HepG2 (cell line): ENCODE measurements around the gene DLX6. TPM values are rescaled to one million over a fixed set of nuclear protein-coding genes. Genes with fewer than 3 reads are reported as not detected.
A peak's percentile ranks its signal among the peaks of the same experiment; 100 is the strongest.

Experiments
- ATF1 ChIP-seq: IDR thresholded peaks from 2 replicates; pipeline ENCODE4 v1.6.1; 2016; ENCODE audit warnings: mild to moderate bottlenecking, control low read depth
- GZF1 ChIP-seq: sonication (generic); formaldehyde crosslinking; IDR thresholded peaks from 2 replicates; pipeline ENCODE4 v1.5.1; 2020; ENCODE audit warnings: mild to moderate bottlenecking, missing genetic modification reagents
- HMG20A ChIP-seq: IDR thresholded peaks from 2 replicates; pipeline ENCODE4 v1.6.1; 2016; ENCODE audit warnings: borderline replicate concordance
- HOXA3 ChIP-seq: sonication (generic); formaldehyde crosslinking; IDR thresholded peaks from 2 replicates; pipeline ENCODE4 v1.5.0; 2020; ENCODE audit warnings: missing genetic modification reagents
- JDP2 ChIP-seq: sonication (generic); formaldehyde crosslinking; IDR thresholded peaks from 2 replicates; pipeline ENCODE4 v1.8.1; 2022; ENCODE audit warnings: missing genetic modification reagents, borderline replicate concordance
- JUN ChIP-seq: sonication (generic); formaldehyde crosslinking; IDR thresholded peaks from 2 replicates; pipeline ENCODE4 v1.4.0; 2020; ENCODE audit warnings: mild to moderate bottlenecking, missing genetic modification reagents
- RERE ChIP-seq: IDR thresholded peaks from 2 replicates; pipeline ENCODE4 v1.6.1; 2016; ENCODE audit warnings: low read depth, missing genetic modification reagents, missing compliant biosample characterization
- TARDBP ChIP-seq: sonication (generic); formaldehyde crosslinking; IDR thresholded peaks from 2 replicates; pipeline ENCODE4 v1.8.0; 2022; ENCODE audit warnings: mild to moderate bottlenecking, missing genetic modification reagents
- TGIF2 ChIP-seq: IDR thresholded peaks from 2 replicates; pipeline ENCODE4 v1.6.1; 2016; ENCODE audit warnings: control low read depth, missing compliant biosample characterization
- ZBTB25 ChIP-seq: IDR thresholded peaks from 2 replicates; pipeline ENCODE4 v1.6.1; 2018; ENCODE audit warnings: missing genetic modification reagents
- ZBTB3 ChIP-seq: sonication (generic); formaldehyde crosslinking; IDR thresholded peaks from 2 replicates; pipeline ENCODE4 v1.4.0; 2020; ENCODE audit warnings: low read depth, mild to moderate bottlenecking, moderate library complexity, missing genetic modification reagents, borderline replicate concordance
- ZBTB42 ChIP-seq: sonication (generic); formaldehyde crosslinking; IDR thresholded peaks from 2 replicates; pipeline ENCODE4 v1.5.0; 2020; ENCODE audit warnings: mild to moderate bottlenecking, missing genetic modification reagents
- ZNF34 ChIP-seq: sonication (generic); formaldehyde crosslinking; IDR thresholded peaks from 2 replicates; pipeline ENCODE4 v1.4.0; 2020; ENCODE audit warnings: mild to moderate bottlenecking, missing genetic modification reagents, borderline replicate concordance
- ZNF607 ChIP-seq: sonication (generic); formaldehyde crosslinking; IDR thresholded peaks from 2 replicates; pipeline ENCODE4 v1.5.1; 2020; ENCODE audit warnings: missing genetic modification reagents, mild to moderate bottlenecking, borderline replicate concordance
- ZNF615 ChIP-seq: sonication (generic); formaldehyde crosslinking; IDR thresholded peaks from 2 replicates; pipeline ENCODE4 v1.5.0; 2020; ENCODE audit warnings: mild to moderate bottlenecking, missing genetic modification reagents, borderline replicate concordance
- ZNF644 ChIP-seq: IDR thresholded peaks from 2 replicates; pipeline ENCODE4 v1.6.1; 2016; ENCODE audit warnings: low read depth
- ZNF672 ChIP-seq: sonication (generic); formaldehyde crosslinking; IDR thresholded peaks from 2 replicates; pipeline ENCODE4 v1.8.1; 2022; ENCODE audit warnings: missing genetic modification reagents
- ZNF674 ChIP-seq: sonication (generic); formaldehyde crosslinking; IDR thresholded peaks from 2 replicates; pipeline ENCODE4 v1.5.0; 2020; ENCODE audit warnings: low read depth, mild to moderate bottlenecking, missing genetic modification reagents
- ZNF766 ChIP-seq: sonication (generic); formaldehyde crosslinking; IDR thresholded peaks from 2 replicates; pipeline ENCODE4 v1.5.0; 2020; ENCODE audit warnings: missing genetic modification reagents, borderline replicate concordance
- ZNF788 ChIP-seq: sonication (generic); formaldehyde crosslinking; IDR thresholded peaks from 2 replicates; pipeline ENCODE4 v1.5.0; 2020; ENCODE audit warnings: mild to moderate bottlenecking, missing genetic modification reagents, borderline replicate concordance
- ZNF839 ChIP-seq: sonication (generic); formaldehyde crosslinking; IDR thresholded peaks from 2 replicates; pipeline ENCODE4 v1.4.0; 2020; ENCODE audit warnings: missing genetic modification reagents, mild to moderate bottlenecking, borderline replicate concordance
- polyA plus RNA-seq, 8 experiments: library from polyadenylated mRNA; depleted of rRNA in 3 of 8; stranded (reverse) in 7 of 8; unstranded in 1 of 8; fragments of >200 nt; fragmentation: Illumina TruSeq in 4 of 8; extraction: Trizol in 4 of 8; gene quantifications; 2 replicates each; pipeline versions ENCODE4 v1.2.1 to v1.2.3, GENCODE V29; 2011 to 2016; ENCODE audit warnings: low read depth in 4 of 8, missing spikeins in 1 of 8, mixed read lengths in 1 of 8; ENCODE audit not compliant: insufficient read depth in 1 of 8
- total RNA-seq, 5 experiments: library from RNA; depleted of rRNA; stranded (reverse); fragments of >200 nt; fragmentation: Illumina TruSeq; extraction: Trizol; gene quantifications; 2 replicates each; pipeline ENCODE4 v1.2.3, GENCODE V29; 2016; ENCODE audit warnings: low read depth in 1 of 5
- TF ChIP-seq, protein P1 (sequence below): sonication (generic); formaldehyde crosslinking; conservative IDR thresholded peaks from 2 replicates; pipeline ENCODE4 v1.4.0; 2020; ENCODE audit warnings: missing genetic modification reagents
- TF ChIP-seq, protein P2 (sequence below): IDR thresholded peaks from 2 replicates; pipeline ENCODE4 v1.6.1; 2016

DLX6 gene
- total and polyA plus RNA-seq, 2 of the 13 experiments (the other 11 are each of a cell fraction or from before 2014, with no cell fraction given), result 3.5 to 5.5 TPM

- TF ChIP-seq ATF1, result peak; percentile 53; the same call in 1 of the 2 replicates
- peak; percentile 98 for TF ChIP-seq HMG20A
- TF ChIP-seq ZBTB25 (CRISPR knock-in tag), result 0 out of 2 replicates have a peak, but pooled peaks have one; percentile 46
- TF ChIP-seq JDP2 (CRISPR knock-in tag), result no peak
- TF ChIP-seq, protein P1, sequence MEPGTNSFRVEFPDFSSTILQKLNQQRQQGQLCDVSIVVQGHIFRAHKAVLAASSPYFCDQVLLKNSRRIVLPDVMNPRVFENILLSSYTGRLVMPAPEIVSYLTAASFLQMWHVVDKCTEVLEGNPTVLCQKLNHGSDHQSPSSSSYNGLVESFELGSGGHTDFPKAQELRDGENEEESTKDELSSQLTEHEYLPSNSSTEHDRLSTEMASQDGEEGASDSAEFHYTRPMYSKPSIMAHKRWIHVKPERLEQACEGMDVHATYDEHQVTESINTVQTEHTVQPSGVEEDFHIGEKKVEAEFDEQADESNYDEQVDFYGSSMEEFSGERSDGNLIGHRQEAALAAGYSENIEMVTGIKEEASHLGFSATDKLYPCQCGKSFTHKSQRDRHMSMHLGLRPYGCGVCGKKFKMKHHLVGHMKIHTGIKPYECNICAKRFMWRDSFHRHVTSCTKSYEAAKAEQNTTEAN (CRISPR knock-in tag), result no peak; the same call in 1 of the 2 replicates
- TF ChIP-seq ZNF839 (CRISPR knock-in tag), result no peak
- TF ChIP-seq ZNF607 (CRISPR knock-in tag), result no peak; the same call in 1 of the 2 replicates
- no peak for TF ChIP-seq ZNF674 (CRISPR knock-in tag)
- peak; percentile 63; the same call in 1 of the 2 replicates for TF ChIP-seq RERE
- TF ChIP-seq ZNF34 (CRISPR knock-in tag), result no peak
- TF ChIP-seq TGIF2 (CRISPR knock-in tag), result no peak
- peak; percentile 81; the same call in 1 of the 2 replicates for TF ChIP-seq TARDBP (CRISPR knock-in tag)
- no peak for TF ChIP-seq ZNF766 (CRISPR knock-in tag)
- no peak for TF ChIP-seq ZBTB3 (CRISPR knock-in tag)
- TF ChIP-seq ZBTB42, result no peak
- TF ChIP-seq GZF1 (CRISPR knock-in tag), result no peak
- peak; percentile 34; the same call in 1 of the 2 replicates for TF ChIP-seq ZNF788 (CRISPR knock-in tag)
- no peak for TF ChIP-seq ZNF672
- TF ChIP-seq HOXA3 (CRISPR knock-in tag), result peak; percentile 61; the same call in 1 of the 2 replicates
- TF ChIP-seq, protein P2, sequence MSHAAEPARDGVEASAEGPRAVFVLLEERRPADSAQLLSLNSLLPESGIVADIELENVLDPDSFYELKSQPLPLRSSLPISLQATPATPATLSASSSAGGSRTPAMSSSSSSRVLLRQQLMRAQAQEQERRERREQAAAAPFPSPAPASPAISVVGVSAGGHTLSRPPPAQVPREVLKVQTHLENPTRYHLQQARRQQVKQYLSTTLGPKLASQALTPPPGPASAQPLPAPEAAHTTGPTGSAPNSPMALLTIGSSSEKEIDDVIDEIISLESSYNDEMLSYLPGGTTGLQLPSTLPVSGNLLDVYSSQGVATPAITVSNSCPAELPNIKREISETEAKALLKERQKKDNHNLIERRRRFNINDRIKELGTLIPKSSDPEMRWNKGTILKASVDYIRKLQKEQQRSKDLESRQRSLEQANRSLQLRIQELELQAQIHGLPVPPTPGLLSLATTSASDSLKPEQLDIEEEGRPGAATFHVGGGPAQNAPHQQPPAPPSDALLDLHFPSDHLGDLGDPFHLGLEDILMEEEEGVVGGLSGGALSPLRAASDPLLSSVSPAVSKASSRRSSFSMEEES, result peak; percentile 87
- peak; percentile 94 for TF ChIP-seq ZNF644
- peak; percentile 67; the same call in 1 of the 2 replicates for TF ChIP-seq JUN (CRISPR knock-in tag)
- no peak for TF ChIP-seq ZNF615 (CRISPR knock-in tag)
These were observed 34.6 kb upstream of the DLX6 start (continued) for GRCh38 chr7:96970739-96971138.
